HepG2 (cell line): Measurements from ENCODE around the gene C14orf180. TPM values are rescaled to one million over a fixed set of nuclear protein-coding genes. Genes with fewer than 3 reads are reported as not detected.
A peak's percentile ranks its signal among the peaks of the same experiment; 100 is the strongest.

ENCODE experiments used
- BCL3 ChIP-seq: sonication (generic); formaldehyde crosslinking; IDR thresholded peaks from 2 replicates; pipeline ENCODE4 v1.5.1; 2020; ENCODE audit warnings: mild to moderate bottlenecking, missing genetic modification reagents, moderate library complexity
- ERF ChIP-seq: IDR thresholded peaks from 2 replicates; pipeline ENCODE4 v1.6.1; 2018; ENCODE audit warnings: missing biosample characterization, missing genetic modification reagents
- FIP1L1 ChIP-seq: fragments of 200-400 bp; formaldehyde crosslinking; IDR thresholded peaks from 2 replicates; pipeline ENCODE4 v1.6.1; 2018; ENCODE audit warnings: low read depth, mild to moderate bottlenecking, low read length, moderate library complexity, borderline replicate concordance; ENCODE audit not compliant: insufficient read depth
- HES4 ChIP-seq: sonication (generic); formaldehyde crosslinking; IDR thresholded peaks from 2 replicates; pipeline ENCODE4 v1.9.0; 2021; ENCODE audit warnings: mild to moderate bottlenecking, missing genetic modification reagents, borderline replicate concordance
- HINFP ChIP-seq: sonication (generic); formaldehyde crosslinking; IDR thresholded peaks from 2 replicates; pipeline ENCODE4 v1.4.0; 2020; ENCODE audit warnings: low read depth, mild to moderate bottlenecking, missing genetic modification reagents
- ISX ChIP-seq: sonication (generic); formaldehyde crosslinking; conservative IDR thresholded peaks from 2 replicates; pipeline ENCODE4 v1.5.0; 2020; ENCODE audit warnings: missing genetic modification reagents
- KAT2B ChIP-seq: fragments of 150-350 bp; IDR thresholded peaks from 2 replicates; pipeline ENCODE4 v1.6.1; 2014; ENCODE audit warnings: low read depth, low read length, borderline replicate concordance
- PAX8 ChIP-seq: sonication (generic); formaldehyde crosslinking; IDR thresholded peaks from 2 replicates; pipeline ENCODE4 v1.8.0; 2022; ENCODE audit warnings: mild to moderate bottlenecking, missing genetic modification reagents, borderline replicate concordance
- RBAK ChIP-seq: sonication (generic); formaldehyde crosslinking; IDR thresholded peaks from 2 replicates; pipeline ENCODE4 v1.5.1; 2020; ENCODE audit warnings: mild to moderate bottlenecking, missing genetic modification reagents
- TFE3 ChIP-seq: IDR thresholded peaks from 2 replicates; pipeline ENCODE4 v1.6.1; 2016
- WIZ ChIP-seq: sonication (generic); formaldehyde crosslinking; IDR thresholded peaks from 2 replicates; pipeline ENCODE4 v1.5.1; 2020; ENCODE audit warnings: mild to moderate bottlenecking, missing genetic modification reagents
- ZBED4 ChIP-seq: sonication (generic); formaldehyde crosslinking; IDR thresholded peaks from 2 replicates; pipeline ENCODE4 v1.4.0; 2020; ENCODE audit warnings: missing genetic modification reagents, borderline replicate concordance
- ZBTB1 ChIP-seq: sonication (generic); formaldehyde crosslinking; IDR thresholded peaks from 2 replicates; pipeline ENCODE4 v1.4.0; 2020; ENCODE audit warnings: missing genetic modification reagents, borderline replicate concordance
- ZBTB20 ChIP-seq: sonication (generic); formaldehyde crosslinking; IDR thresholded peaks from 2 replicates; pipeline ENCODE4 v1.8.1; 2023; ENCODE audit warnings: missing genetic modification reagents, low read depth, mild to moderate bottlenecking, borderline replicate concordance
- ZFP62 ChIP-seq: sonication (generic); formaldehyde crosslinking; IDR thresholded peaks from 2 replicates; pipeline ENCODE4 v1.4.0; 2020; ENCODE audit warnings: missing genetic modification reagents
- ZNF121 ChIP-seq: sonication (generic); formaldehyde crosslinking; IDR thresholded peaks from 2 replicates; pipeline ENCODE4 v1.5.0; 2020; ENCODE audit warnings: mild to moderate bottlenecking, missing genetic modification reagents
- ZNF451 ChIP-seq: sonication (generic); formaldehyde crosslinking; IDR thresholded peaks from 2 replicates; pipeline ENCODE4 v1.5.0; 2020; ENCODE audit warnings: mild to moderate bottlenecking, missing genetic modification reagents
- ZNF576 ChIP-seq: sonication (generic); formaldehyde crosslinking; IDR thresholded peaks from 2 replicates; pipeline ENCODE4 v1.4.0; 2020; ENCODE audit warnings: mild to moderate bottlenecking, missing genetic modification reagents
- polyA plus RNA-seq, 8 experiments: library from polyadenylated mRNA; depleted of rRNA in 3 of 8; stranded (reverse) in 7 of 8; unstranded in 1 of 8; fragments of >200 nt; fragmentation: Illumina TruSeq in 4 of 8; extraction: Trizol in 4 of 8; gene quantifications; 2 replicates each; pipeline versions ENCODE4 v1.2.1 to v1.2.3, GENCODE V29; 2011 to 2016; ENCODE audit warnings: low read depth in 4 of 8, missing spikeins in 1 of 8, mixed read lengths in 1 of 8; ENCODE audit not compliant: insufficient read depth in 1 of 8
- total RNA-seq, 5 experiments: library from RNA; depleted of rRNA; stranded (reverse); fragments of >200 nt; fragmentation: Illumina TruSeq; extraction: Trizol; gene quantifications; 2 replicates each; pipeline ENCODE4 v1.2.3, GENCODE V29; 2016; ENCODE audit warnings: low read depth in 1 of 5

C14orf180 gene
- total and polyA plus RNA-seq, 2 of the 13 experiments (the other 11 are each of a cell fraction or from before 2014, with no cell fraction given) = not detected

GRCh38 chr14:104604458-104605449 is 25.2 kb downstream of the C14orf180 start, which contains the start of gene TMEM179 (continued):
- no peak for TF ChIP-seq ZFP62
- 0 out of 2 replicates have a peak, but pooled peaks have one; percentile 34 for TF ChIP-seq HINFP (CRISPR knock-in tag)
- TF ChIP-seq KAT2B = no peak
- TF ChIP-seq WIZ (CRISPR knock-in tag) = 0 out of 2 replicates have a peak, but pooled peaks have one; percentile 73
- TF ChIP-seq RBAK = no peak
- TF ChIP-seq ZNF121 (CRISPR knock-in tag) = 0 out of 2 replicates have a peak, but pooled peaks have one; percentile 11
- TF ChIP-seq BCL3 = peak; percentile 85; the same call in 1 of the 2 replicates
- 0 out of 2 replicates have a peak, but pooled peaks have one; percentile 67 for TF ChIP-seq PAX8 (CRISPR knock-in tag)
- 0 out of 2 replicates have a peak, but pooled peaks have one; percentile 35 for TF ChIP-seq ERF
- 0 out of 2 replicates have a peak, but pooled peaks have one; percentile 27 for TF ChIP-seq ZBED4 (CRISPR knock-in tag)
- TF ChIP-seq ZNF576 (CRISPR knock-in tag) = no peak
- TF ChIP-seq HES4 = peak; percentile 60; the same call in 1 of the 2 replicates
- no peak for TF ChIP-seq ZBTB1 (CRISPR knock-in tag)
- 0 out of 2 replicates have a peak, but pooled peaks have one; percentile 60 for TF ChIP-seq ISX (CRISPR knock-in tag)
- 0 out of 2 replicates have a peak, but pooled peaks have one; percentile 52 for TF ChIP-seq TFE3 (CRISPR knock-in tag)
- 0 out of 2 replicates have a peak, but pooled peaks have one; percentile 66 for TF ChIP-seq ZNF451
- peak; percentile 57; the same call in 1 of the 2 replicates for TF ChIP-seq ZBTB20 (CRISPR knock-in tag)
- no peak for TF ChIP-seq FIP1L1
